Activated T-cell treated with anti-CD3 and anti-CD28 coated beads, Interleukin-2, amount 50 U/mL, for 4 hours (primary cell): ENCODE data around the gene GLT8D1. TPM values are rescaled to one million over a fixed set of nuclear protein-coding genes. Genes with fewer than 3 reads are reported as not detected.
"Not testable (repeated sequence)": the region's sequence is repeated elsewhere in the genome, so short reads cannot be mapped to it uniquely, and the experiment has no call there.

Source experiments
- ATAC-seq, 2 donors: fragments of 200-7000 bp; cut with Tn5 transposase; one replicate each; pipeline ENCODE4 v1.10.0; 2021
- DNase-seq: peaks from one replicate; pipeline ENCODE4 v3.0.0-alpha.2; 2020
- H3K27me3 Mint-ChIP-seq: one replicate; pipeline ENCODE4 v1.8.0; 2021; ENCODE audit warnings: low read depth, mixed read lengths
- H3K36me3 Mint-ChIP-seq: one replicate; pipeline ENCODE4 v1.8.0; 2022; ENCODE audit warnings: mixed read lengths; ENCODE audit not compliant: insufficient read depth
- H3K4me1 Mint-ChIP-seq: one replicate; pipeline ENCODE4 v1.8.0; 2021; ENCODE audit warnings: low read depth, mixed read lengths
- H3K4me3 Mint-ChIP-seq: one replicate; pipeline ENCODE4 v1.8.0; 2021; ENCODE audit warnings: mild to moderate bottlenecking, moderate library complexity, mixed read lengths
- H3K9me3 Mint-ChIP-seq: one replicate; pipeline ENCODE4 v1.8.0; 2021; ENCODE audit warnings: mixed read lengths
- total RNA-seq, 3 donors: library from RNA; stranded (reverse); gene quantifications; one replicate each; pipeline ENCODE4 v1.2.1, GENCODE V29; 2021

Gene GLT8D1
- 10 to 100 TPM; 30.1 to 31.9 (median 30.6) TPM for total RNA-seq

DNA sequence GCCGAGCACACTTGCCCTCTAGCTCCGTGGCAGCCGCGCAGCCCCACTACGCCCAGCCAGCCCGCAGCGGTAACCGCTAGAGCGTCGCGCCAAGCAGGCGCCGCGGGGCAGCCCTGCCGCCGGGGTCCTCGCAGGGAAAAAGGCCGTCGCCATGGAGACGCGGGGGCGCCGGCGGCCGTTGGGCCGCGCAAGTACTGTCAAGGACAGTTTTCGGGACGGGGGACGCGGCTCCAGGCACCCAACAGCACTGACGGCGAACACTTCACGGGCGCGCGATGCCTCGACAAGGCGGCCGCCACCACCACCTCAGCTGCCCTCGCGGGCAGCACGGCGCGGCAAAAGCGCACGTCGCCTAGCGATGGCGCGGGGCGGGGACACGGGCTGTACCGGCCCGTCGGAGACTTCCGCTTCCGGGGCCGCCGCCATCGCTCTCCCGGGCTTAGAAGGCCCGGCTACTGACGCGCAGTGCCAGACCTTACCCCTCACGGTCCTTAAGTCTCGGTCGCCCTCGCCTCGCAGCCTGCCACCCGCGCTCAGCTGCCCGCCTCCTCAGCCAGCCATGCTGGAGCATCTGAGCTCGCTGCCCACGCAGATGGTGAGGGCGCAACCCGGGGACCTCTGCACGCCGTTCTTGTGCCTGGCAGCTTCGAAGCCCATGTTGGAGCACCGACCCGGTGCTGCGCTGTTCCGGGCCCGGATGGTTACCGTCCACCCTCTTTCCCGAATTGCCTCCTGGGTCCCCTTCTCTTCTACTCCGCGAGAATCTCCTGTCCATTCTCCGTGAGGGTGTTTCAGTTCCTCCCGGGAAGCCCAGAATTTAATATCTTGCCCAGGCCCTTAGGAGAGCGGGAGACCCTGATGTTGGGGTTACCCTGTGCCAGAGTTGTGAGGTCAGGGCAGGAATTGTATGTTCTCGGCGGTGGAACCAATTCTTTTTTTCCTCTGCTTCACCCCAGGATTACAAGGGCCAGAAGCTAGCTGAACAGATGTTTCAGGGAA is at the start of gene GLT8D1, which contains the start of gene SPCS1:
TSS of gene GLT8D1 (minus strand) at position 104 of the 999 bp plus-strand sequence. CDS start 5,331 bp downstream, outside the sequence.
TSS of gene SPCS1 (plus strand) at position 419 of the 999 bp plus-strand sequence. CDS start at position 560, 141 bp downstream.
- peak; percentile 93 to 96 for ATAC-seq
- Mint-ChIP-seq H3K27me3 (no peaks in the 10 kb centered on the region), H3K4me3 (peak within 1 kb of the TSS; percentile 97), H3K36me3 (peaks cover 4% of the 10 kb centered on the region), H3K4me1 (peaks cover 33% of the 10 kb centered on the region), H3K9me3 (no peaks in the 10 kb centered on the region)
- peak; percentile 79 for DNase-seq

DNA sequence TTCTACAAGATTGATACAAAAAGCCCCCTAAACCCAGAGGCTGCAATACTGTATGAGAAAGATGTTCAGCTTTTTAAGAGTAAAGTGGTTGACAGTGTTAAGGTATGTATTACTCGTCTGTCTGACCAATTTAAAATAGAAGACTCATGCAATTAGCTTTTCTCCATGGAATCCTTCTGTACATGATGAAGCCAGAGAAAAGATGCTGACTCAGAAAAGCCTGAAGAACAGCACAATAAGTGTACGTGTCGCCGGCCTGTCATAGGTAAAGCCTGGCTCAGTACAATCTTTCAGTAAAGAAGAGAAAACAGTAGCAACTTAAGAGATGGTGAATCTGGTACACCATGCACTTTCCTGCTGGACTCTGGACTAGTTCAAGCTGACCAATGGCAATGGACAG is 48.8 kb upstream of the GLT8D1 start:
- H3K4me1 Mint-ChIP-seq: no peaks in the 10 kb centered on the region
- H3K27me3 Mint-ChIP-seq: no peaks in the 10 kb centered on the region
- no peak overlapping the region for H3K4me3 Mint-ChIP-seq
- H3K9me3 Mint-ChIP-seq: no peaks in the 10 kb centered on the region
- DNase-seq (no peak), ATAC-seq (no peak)
- H3K36me3 Mint-ChIP-seq: peaks cover 29% of the 10 kb centered on the region

- H3K36me3 Mint-ChIP-seq: peaks cover 25% of the 10 kb centered on the region
- no peaks in the 10 kb centered on the region for H3K4me1 Mint-ChIP-seq
- no peak for ATAC-seq
- no peaks in the 10 kb centered on the region for H3K9me3 Mint-ChIP-seq
- H3K4me3 Mint-ChIP-seq: no peak overlapping the region
- no peaks in the 10 kb centered on the region for H3K27me3 Mint-ChIP-seq
- DNase-seq: no peak
Measured at GRCh38 chr3:52752045-52752660, 46.6 kb upstream of the GLT8D1 start.

GRCh38 chr3:52743721-52744120 is 38.1 kb upstream of the GLT8D1 start:
- Mint-ChIP-seq H3K36me3 (peaks cover 35% of the 10 kb centered on the region), H3K9me3 (no peaks in the 10 kb centered on the region), H3K4me1 (no peaks in the 10 kb centered on the region), H3K27me3 (no peaks in the 10 kb centered on the region), H3K4me3 (no peak overlapping the region)
- ATAC-seq (no peak), DNase-seq (no peak)

DNA sequence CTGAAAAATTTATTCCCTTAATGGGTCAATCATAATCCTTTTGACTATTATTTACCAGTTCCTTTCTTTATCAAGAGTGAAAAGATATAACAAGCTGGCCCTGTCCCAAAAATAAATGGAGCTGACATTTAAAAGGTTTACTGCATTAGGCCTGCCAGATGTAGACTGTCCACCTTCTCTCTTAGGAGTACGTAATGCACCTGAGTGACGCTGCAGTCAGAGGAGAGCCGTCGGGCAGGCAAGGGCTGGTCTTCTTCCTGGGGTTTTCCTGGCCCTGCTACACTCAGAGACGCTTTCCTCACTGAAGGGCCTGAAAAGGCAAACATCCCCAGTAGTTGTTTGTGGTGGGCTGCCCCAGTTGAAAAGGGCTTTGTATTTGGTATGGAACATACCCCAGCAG is 37.6 kb upstream of the GLT8D1 start:
- Mint-ChIP-seq H3K4me1 (no peaks in the 10 kb centered on the region), H3K36me3 (peaks cover 35% of the 10 kb centered on the region), H3K4me3 (no peak overlapping the region), H3K9me3 (no peaks in the 10 kb centered on the region), H3K27me3 (no peaks in the 10 kb centered on the region)
- DNase-seq (no peak), ATAC-seq (no peak)

DNA sequence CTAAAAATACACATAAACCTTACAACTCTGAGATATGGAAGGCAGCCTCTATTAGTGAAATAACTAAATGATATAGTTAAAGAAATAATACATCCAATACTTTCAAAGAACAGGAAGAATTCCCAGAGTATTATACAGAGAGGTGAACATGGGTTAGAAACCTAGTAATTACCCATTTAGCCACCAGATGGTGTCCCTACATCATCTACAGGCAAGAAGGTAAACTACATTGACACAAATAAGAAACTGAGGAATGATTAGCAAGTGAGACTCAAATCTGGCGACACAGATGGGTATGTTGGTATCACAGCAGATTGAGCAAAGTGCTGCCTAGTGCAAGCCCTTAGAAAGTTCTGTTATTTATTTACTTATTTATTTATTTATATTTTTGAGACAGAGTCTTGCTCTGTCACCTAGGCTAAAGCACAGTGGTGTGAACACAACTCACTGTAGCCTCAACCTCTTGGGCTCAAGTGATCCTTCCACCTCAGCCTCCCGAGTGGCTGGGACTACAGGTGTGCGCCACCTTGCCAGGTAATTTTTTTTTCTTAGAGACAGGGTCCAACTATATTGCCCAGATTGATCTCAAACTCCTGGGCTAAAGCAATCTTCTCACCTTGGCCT is 36.9 kb upstream of the GLT8D1 start:
- Mint-ChIP-seq H3K9me3 (no peaks in the 10 kb centered on the region), H3K4me3 (no peak overlapping the region), H3K4me1 (no peaks in the 10 kb centered on the region), H3K36me3 (peaks cover 34% of the 10 kb centered on the region), H3K27me3 (no peaks in the 10 kb centered on the region)
- no peak for DNase-seq
- ATAC-seq: no peak

DNA sequence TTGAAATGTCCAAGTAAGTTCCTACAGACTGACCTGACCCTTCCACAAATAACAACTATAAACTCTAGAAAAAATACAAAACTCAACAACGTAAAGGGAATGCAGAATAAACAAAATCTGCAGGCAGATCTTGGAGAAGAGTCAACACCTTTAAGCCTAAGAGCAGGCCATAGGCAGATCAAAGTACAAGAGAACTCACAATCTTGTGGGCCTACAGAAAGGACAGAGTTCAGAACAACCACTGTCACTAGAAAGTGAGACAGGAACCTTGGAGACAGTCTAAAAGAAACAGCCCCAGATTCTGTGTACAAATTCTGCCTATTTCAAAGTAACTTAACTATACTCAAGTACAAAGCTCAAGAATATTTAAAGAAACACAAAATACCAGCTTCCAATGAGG is 34.1 kb upstream of the GLT8D1 start:
- DNase-seq: no peak
- ATAC-seq: no peak
- Mint-ChIP-seq H3K4me1 (no peaks in the 10 kb centered on the region), H3K9me3 (no peaks in the 10 kb centered on the region), H3K27me3 (no peaks in the 10 kb centered on the region), H3K36me3 (peaks cover 34% of the 10 kb centered on the region), H3K4me3 (no peak overlapping the region)

DNA sequence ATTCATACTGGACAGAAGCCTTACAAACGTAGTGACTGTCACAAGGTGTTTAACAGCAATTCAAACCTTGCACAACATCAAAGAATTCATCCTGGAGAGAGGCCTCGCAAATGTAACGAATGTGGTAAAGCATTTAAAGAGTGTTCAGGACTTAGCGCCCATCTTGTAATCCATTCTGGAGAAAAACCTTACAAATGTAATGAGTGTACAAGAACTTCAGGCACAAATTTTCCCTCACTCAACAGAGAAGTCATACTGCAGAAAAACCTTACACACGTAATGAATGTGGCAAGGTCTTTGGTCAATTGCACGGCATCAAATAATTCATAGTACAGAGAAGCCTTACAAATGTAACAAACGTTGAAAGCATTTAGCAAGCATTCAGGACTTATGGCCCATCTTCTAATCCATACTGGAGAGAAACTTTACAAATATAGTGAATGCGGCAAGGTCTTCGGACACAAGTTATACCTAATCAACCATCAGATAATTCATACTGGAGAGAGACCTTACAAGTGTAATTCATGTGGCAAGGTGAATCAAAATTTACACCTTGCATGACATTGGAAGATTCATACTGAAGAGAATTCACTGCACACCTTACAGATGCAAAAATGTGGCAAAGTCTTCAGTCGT is 27.8 kb upstream of the GLT8D1 start:
- no peak for DNase-seq
- no peak overlapping the region for H3K4me3 Mint-ChIP-seq
- peaks cover 11% of the 10 kb centered on the region for H3K9me3 Mint-ChIP-seq
- peaks cover 54% of the 10 kb centered on the region for H3K36me3 Mint-ChIP-seq
- peaks cover 8% of the 10 kb centered on the region for H3K4me1 Mint-ChIP-seq
- ATAC-seq: no peak
- no peaks in the 10 kb centered on the region for H3K27me3 Mint-ChIP-seq

DNA sequence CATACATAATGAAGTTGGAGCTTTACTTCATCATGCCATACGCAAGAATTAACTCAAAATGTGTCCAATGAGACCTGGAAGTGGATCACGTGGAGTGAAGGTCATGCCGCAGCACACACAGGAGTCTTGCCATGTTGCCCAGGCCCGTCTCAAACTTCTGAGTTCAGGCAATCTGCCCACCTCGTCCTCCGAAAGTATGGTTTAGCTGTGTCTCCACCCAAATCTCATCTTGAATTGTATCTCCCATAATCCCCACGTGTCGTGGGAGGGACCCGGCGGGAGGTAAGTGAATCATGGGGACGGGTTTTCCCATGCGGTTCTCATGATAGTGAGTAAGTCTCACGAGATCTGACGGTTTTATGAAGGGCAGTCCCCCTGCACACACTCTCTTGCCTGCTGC is 26.0 kb upstream of the GLT8D1 start:
- no peak for DNase-seq
- Mint-ChIP-seq H3K4me1 (peaks cover 8% of the 10 kb centered on the region), H3K4me3 (no peak overlapping the region), H3K27me3 (no peaks in the 10 kb centered on the region), H3K9me3 (peaks cover 11% of the 10 kb centered on the region), H3K36me3 (peaks cover 54% of the 10 kb centered on the region)
- peak in 1 of 2 donors; percentile 28 for ATAC-seq

DNA sequence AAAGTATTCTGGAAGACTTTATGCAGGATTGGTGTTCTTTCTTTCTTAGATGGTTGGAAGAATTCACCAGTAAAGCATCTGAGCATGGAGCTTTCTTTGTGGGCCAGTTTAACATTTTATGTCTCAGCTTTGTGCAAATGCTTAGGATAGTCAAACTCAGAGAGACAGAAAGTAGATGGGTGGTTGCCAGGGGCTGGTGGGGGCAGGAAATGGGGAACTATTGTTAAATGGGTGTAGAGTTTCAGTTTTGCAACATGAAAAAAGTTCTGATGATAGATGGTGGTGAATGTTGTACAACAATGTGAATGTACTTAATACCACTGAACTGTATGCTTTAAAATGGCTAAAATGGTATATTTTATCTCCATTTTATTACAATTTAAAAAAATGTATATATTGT is 25.1 kb upstream of the GLT8D1 start:
- Mint-ChIP-seq H3K27me3 (no peaks in the 10 kb centered on the region), H3K4me3 (no peak overlapping the region), H3K9me3 (peaks cover 11% of the 10 kb centered on the region), H3K4me1 (peaks cover 8% of the 10 kb centered on the region), H3K36me3 (peaks cover 53% of the 10 kb centered on the region)
- DNase-seq (no peak), ATAC-seq (no peak)

- not testable (repeated sequence) for H3K4me1 Mint-ChIP-seq, DNase-seq, ATAC-seq, H3K27me3 Mint-ChIP-seq, H3K4me3 Mint-ChIP-seq
- Mint-ChIP-seq H3K9me3 (peaks cover 11% of the 10 kb centered on the region), H3K36me3 (peaks cover 47% of the 10 kb centered on the region)
Measured at GRCh38 chr3:52728753-52729152, 23.2 kb upstream of the GLT8D1 start.

- Mint-ChIP-seq H3K4me1 (peaks cover 25% of the 10 kb centered on the region), H3K36me3 (peaks cover 17% of the 10 kb centered on the region), H3K27me3 (no peaks in the 10 kb centered on the region), H3K4me3 (no peak overlapping the region), H3K9me3 (peaks cover 3% of the 10 kb centered on the region)
- ATAC-seq: no peak
- DNase-seq: no peak
Measured at GRCh38 chr3:52724511-52724910, 18.9 kb upstream of the GLT8D1 start.

- H3K4me3 Mint-ChIP-seq: no peak overlapping the region
- DNase-seq (no peak), ATAC-seq (no peak)
- H3K9me3 Mint-ChIP-seq: peaks cover 3% of the 10 kb centered on the region
- no peaks in the 10 kb centered on the region for H3K27me3 Mint-ChIP-seq
- H3K36me3 Mint-ChIP-seq: peaks cover 16% of the 10 kb centered on the region
- H3K4me1 Mint-ChIP-seq: peaks cover 25% of the 10 kb centered on the region
Measured at GRCh38 chr3:52723935-52724334, 18.3 kb upstream of the GLT8D1 start.

GRCh38 chr3:52722491-52722890 is 16.9 kb upstream of the GLT8D1 start:
- Mint-ChIP-seq H3K4me1 (peaks cover 25% of the 10 kb centered on the region), H3K4me3 (peak overlapping the region; percentile 16), H3K36me3 (peaks cover 10% of the 10 kb centered on the region), H3K9me3 (peaks cover 3% of the 10 kb centered on the region), H3K27me3 (no peaks in the 10 kb centered on the region)
- ATAC-seq (no peak), DNase-seq (no peak)
